ENCODE data around the gene XYLB. TPM values are rescaled to one million over a fixed set of nuclear protein-coding genes. Genes with fewer than 3 reads are reported as not detected.

Gene XYLB
- total and polyA plus RNA-seq, 2 of the 13 experiments (the other 11 are each of a cell fraction or from before 2014, with no cell fraction given), result 25.9 to 30.0 TPM

DNA sequence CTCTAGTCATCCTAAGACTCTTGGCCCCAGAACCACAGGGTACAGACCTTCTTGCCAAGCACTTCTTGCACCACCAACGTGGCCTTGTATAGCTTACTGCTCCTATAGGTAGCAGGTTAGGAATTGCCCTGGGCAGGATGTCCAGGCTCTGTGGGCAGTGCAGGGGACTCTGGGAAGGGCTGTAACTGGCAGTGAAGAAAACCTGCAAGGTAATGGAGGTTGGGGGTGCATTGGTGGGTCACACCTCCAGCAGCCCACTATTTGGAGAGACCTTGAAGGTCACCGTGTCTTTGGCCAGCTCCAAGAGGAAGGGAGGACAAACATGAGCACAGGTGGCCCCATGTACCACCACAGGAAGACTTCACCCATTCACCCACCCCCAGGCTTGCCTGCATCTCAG lies 21.3 kb upstream of the XYLB start:
- FAIRE-seq (no peak), DNase-seq (ENCODE audit: low spot score) (no peak)
- POLR2A ChIA-PET, result no interaction called here

More for the DNA sequence above, 21.3 kb upstream of the XYLB start:
- ATAC-seq, result no peak
- H3K27ac ChIP-seq (ENCODE audit: extremely low read length, insufficient read depth, low read length), result no peak overlapping the region
- H2AFZ ChIP-seq (ENCODE audit: low read length), result no peak overlapping the region
- intact Hi-C loops (cut with micrococcal nuclease; ENCODE audit: unreplicated experiment) (no loop called here), in situ Hi-C loops (cut with HindIII; ENCODE audit: extremely low pct_ligation_motif_present, low pct_unique_long_range_greater_than_20kb) (no loop called here)
- no peak overlapping the region for H3K4me3 ChIP-seq (replicated peaks in 1 of 3; ENCODE audit: insufficient read depth in 1 of 3, low read depth in 2 of 3, low read length in 3 of 3)
- H3K79me2 ChIP-seq (ENCODE audit: insufficient read depth, low read length), result no peaks in the 10 kb centered on the region
- no peak overlapping the region for H3K9ac ChIP-seq (ENCODE audit: insufficient read depth, low read depth, low read length)
- CTCF ChIA-PET (ENCODE audit: low intra/inter-chr PET ratio, low total read pairs), result no interaction called here
- no TSS peak for BruUV-seq (replicated peaks)
- no peaks in the 10 kb centered on the region; a peak in 1 of 5 replicates for H3K27me3 ChIP-seq (ENCODE audit: control insufficient read depth in 1 of 2, insufficient read depth in 2 of 2, low read length in 2 of 2)
- no CpG with 5 or more reads among the region's 2 CpGs for WGBS (ENCODE audit: low lambda C conversion rate)
- no peaks in the 10 kb centered on the region for H3K9me3 ChIP-seq (ENCODE audit: low read length)
- no peaks in the 10 kb centered on the region for H4K20me1 ChIP-seq (ENCODE audit: insufficient read depth, low read length)
- TF ChIP-seq DZIP1 (CRISPR knock-in tag; IDR thresholded peaks at IDR 0.05) (no peak), SAFB2 (CRISPR knock-in tag; IDR thresholded peaks at IDR 0.05; ENCODE audit: borderline replicate concordance, low read depth) (no peak), HIVEP1 (CRISPR knock-in tag; IDR thresholded peaks at IDR 0.05) (no peak), ZNF597 (CRISPR knock-in tag; IDR thresholded peaks at IDR 0.05) (no peak), THAP8 (CRISPR knock-in tag; IDR thresholded peaks at IDR 0.05; ENCODE audit: borderline replicate concordance) (no peak)
- TF ChIP-seq, protein P1, sequence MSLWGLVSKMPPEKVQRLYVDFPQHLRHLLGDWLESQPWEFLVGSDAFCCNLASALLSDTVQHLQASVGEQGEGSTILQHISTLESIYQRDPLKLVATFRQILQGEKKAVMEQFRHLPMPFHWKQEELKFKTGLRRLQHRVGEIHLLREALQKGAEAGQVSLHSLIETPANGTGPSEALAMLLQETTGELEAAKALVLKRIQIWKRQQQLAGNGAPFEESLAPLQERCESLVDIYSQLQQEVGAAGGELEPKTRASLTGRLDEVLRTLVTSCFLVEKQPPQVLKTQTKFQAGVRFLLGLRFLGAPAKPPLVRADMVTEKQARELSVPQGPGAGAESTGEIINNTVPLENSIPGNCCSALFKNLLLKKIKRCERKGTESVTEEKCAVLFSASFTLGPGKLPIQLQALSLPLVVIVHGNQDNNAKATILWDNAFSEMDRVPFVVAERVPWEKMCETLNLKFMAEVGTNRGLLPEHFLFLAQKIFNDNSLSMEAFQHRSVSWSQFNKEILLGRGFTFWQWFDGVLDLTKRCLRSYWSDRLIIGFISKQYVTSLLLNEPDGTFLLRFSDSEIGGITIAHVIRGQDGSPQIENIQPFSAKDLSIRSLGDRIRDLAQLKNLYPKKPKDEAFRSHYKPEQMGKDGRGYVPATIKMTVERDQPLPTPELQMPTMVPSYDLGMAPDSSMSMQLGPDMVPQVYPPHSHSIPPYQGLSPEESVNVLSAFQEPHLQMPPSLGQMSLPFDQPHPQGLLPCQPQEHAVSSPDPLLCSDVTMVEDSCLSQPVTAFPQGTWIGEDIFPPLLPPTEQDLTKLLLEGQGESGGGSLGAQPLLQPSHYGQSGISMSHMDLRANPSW (CRISPR knock-in tag; IDR thresholded peaks at IDR 0.05; ENCODE audit: borderline replicate concordance), result no peak
- TF ChIP-seq, protein P2, sequence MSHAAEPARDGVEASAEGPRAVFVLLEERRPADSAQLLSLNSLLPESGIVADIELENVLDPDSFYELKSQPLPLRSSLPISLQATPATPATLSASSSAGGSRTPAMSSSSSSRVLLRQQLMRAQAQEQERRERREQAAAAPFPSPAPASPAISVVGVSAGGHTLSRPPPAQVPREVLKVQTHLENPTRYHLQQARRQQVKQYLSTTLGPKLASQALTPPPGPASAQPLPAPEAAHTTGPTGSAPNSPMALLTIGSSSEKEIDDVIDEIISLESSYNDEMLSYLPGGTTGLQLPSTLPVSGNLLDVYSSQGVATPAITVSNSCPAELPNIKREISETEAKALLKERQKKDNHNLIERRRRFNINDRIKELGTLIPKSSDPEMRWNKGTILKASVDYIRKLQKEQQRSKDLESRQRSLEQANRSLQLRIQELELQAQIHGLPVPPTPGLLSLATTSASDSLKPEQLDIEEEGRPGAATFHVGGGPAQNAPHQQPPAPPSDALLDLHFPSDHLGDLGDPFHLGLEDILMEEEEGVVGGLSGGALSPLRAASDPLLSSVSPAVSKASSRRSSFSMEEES (CRISPR knock-in tag; IDR thresholded peaks at IDR 0.05), result no peak
- H3K4me1 ChIP-seq (ENCODE audit: insufficient read depth, low read length), result no peaks in the 10 kb centered on the region
- H3K36me3 ChIP-seq (replicated peaks in 1 of 2; ENCODE audit: control insufficient read depth in 1 of 2, insufficient read depth in 2 of 2, low read length in 2 of 2), result no peaks in the 10 kb centered on the region
- H3K4me2 ChIP-seq (ENCODE audit: low read depth, low read length), result no peak overlapping the region

Measured in HepG2 (cell line).